MM.1S (cell line): ENCODE results near the gene TM4SF5.

ENCODE experiments used
- DNase-seq: peaks from one replicate; pipeline ENCODE4 v3.0.0-alpha.2; 2015
- H2AFZ ChIP-seq: fragments of 300-600 bp; sonication (generic); 2 replicates; pipeline ENCODE4 v1.6.0; 2016; ENCODE audit warnings: antibody characterized with exemption, low read length
- H3F3A ChIP-seq: fragments of 300-600 bp; sonication (generic); 2 replicates; pipeline ENCODE4 v1.6.1; 2016; ENCODE audit warnings: mild to moderate bottlenecking, antibody characterized with exemption, low read length, moderate library complexity, mixed read lengths; ENCODE audit not compliant: insufficient read depth
- H3K27ac ChIP-seq: fragments of 300-600 bp; sonication (generic); 2 replicates; pipeline ENCODE4 v1.5.1; 2016; ENCODE audit warnings: mild to moderate bottlenecking, low read length
- H3K27me3 ChIP-seq: fragments of 300-600 bp; sonication (generic); replicated peaks from 2 replicates; pipeline ENCODE4 v1.6.0; 2016; ENCODE audit warnings: low read length; ENCODE audit not compliant: insufficient read depth
- H3K36me3 ChIP-seq: fragments of 300-600 bp; sonication (generic); replicated peaks from 2 replicates; pipeline ENCODE4 v1.6.1; 2016; ENCODE audit warnings: mild to moderate bottlenecking, low read length, mixed read lengths; ENCODE audit not compliant: insufficient read depth
- H3K4me1 ChIP-seq: fragments of 300-600 bp; sonication (generic); 2 replicates; pipeline ENCODE4 v1.6.1; 2016; ENCODE audit warnings: low read length, mixed read lengths
- H3K4me2 ChIP-seq: fragments of 300-600 bp; sonication (generic); 2 replicates; pipeline ENCODE4 v1.6.0; 2016; ENCODE audit warnings: low read depth, low read length
- H3K4me3 ChIP-seq: fragments of 300-600 bp; sonication (generic); 2 replicates; pipeline ENCODE4 v1.5.1; 2016; ENCODE audit warnings: low read length, mixed read lengths
- H3K79me2 ChIP-seq: fragments of 300-600 bp; sonication (generic); 2 replicates; pipeline ENCODE4 v1.6.1; 2016; ENCODE audit warnings: mixed run types, low read length, mixed read lengths
- H3K9ac ChIP-seq: fragments of 300-600 bp; sonication (generic); 2 replicates; pipeline ENCODE4 v1.6.1; 2016; ENCODE audit warnings: low read length, mixed read lengths
- H3K9me2 ChIP-seq: fragments of 300-600 bp; sonication (generic); replicated peaks from 2 replicates; pipeline ENCODE4 v1.6.1; 2016; ENCODE audit warnings: mild to moderate bottlenecking, low read length, mixed read lengths; ENCODE audit not compliant: insufficient read depth
- H3K9me3 ChIP-seq: fragments of 300-600 bp; sonication (generic); replicated peaks from 2 replicates; pipeline ENCODE4 v1.6.1; 2016; ENCODE audit warnings: mild to moderate bottlenecking, low read length, mixed read lengths; ENCODE audit not compliant: insufficient read depth
- H4K20me1 ChIP-seq: fragments of 300-600 bp; sonication (generic); 2 replicates; pipeline ENCODE4 v1.6.1; 2016; ENCODE audit warnings: mild to moderate bottlenecking, low read length, moderate library complexity, mixed read lengths; ENCODE audit not compliant: insufficient read depth
- EZH2 ChIP-seq: fragments of 300-600 bp; sonication (generic); optimal IDR thresholded peaks from 2 replicates; pipeline ENCODE3; 2017; ENCODE audit warnings: low read depth, mild to moderate bottlenecking, antibody characterized with exemption, low read length, mixed read lengths
- EZH2phosphoT487 ChIP-seq: fragments of 300-600 bp; sonication (generic); IDR thresholded peaks from 2 replicates; pipeline ENCODE4 v1.6.1; 2018; ENCODE audit warnings: antibody characterized with exemption, low read length
- TF ChIP-seq, protein P1 (sequence below): fragments of 300-600 bp; sonication (generic); IDR thresholded peaks from 2 replicates; pipeline ENCODE4 v1.5.1; 2016; ENCODE audit warnings: antibody characterized with exemption, low read length, mixed read lengths

TM4SF5 gene

DNA sequence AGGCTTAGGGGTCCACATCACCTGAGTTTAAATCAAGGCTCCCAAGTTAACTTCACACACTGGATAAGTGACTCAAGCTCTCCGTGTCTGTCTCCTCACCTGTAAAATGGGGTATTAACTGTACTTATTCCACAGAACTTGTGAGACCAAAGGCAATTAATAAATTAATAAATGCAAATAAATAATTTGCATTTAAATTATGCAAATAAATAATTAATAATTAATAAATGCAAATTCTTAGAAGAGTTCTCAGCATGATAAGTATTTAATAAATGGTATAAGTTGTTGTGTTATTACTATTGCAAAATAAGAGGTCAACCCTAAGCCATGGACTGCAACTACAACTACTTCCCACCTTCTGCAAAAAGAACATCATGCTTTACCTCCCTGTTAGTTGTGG lies 18.3 kb upstream of the TM4SF5 start:
- Histone ChIP-seq H3K4me3 (no peak overlapping the region), H3K4me1 (peaks cover 6% of the 10 kb centered on the region; the same call in 1 of the 2 replicates), H3K9ac (no peak overlapping the region), H2AFZ (no peak overlapping the region), H3K9me3 (no peaks in the 10 kb centered on the region), H3K27me3 (peaks cover 9% of the 10 kb centered on the region), H3K79me2 (no peaks in the 10 kb centered on the region), H4K20me1 (no peaks in the 10 kb centered on the region), H3K9me2 (no peaks in the 10 kb centered on the region), H3F3A (0 out of 2 replicates have a peak, but pooled peaks cover 3% of the 10 kb centered on the region), H3K36me3 (no peaks in the 10 kb centered on the region), H3K4me2 (no peak overlapping the region), H3K27ac (no peak overlapping the region)
- TF ChIP-seq EZH2phosphoT487 (no peak), EZH2 (no peak)
- TF ChIP-seq, protein P1, sequence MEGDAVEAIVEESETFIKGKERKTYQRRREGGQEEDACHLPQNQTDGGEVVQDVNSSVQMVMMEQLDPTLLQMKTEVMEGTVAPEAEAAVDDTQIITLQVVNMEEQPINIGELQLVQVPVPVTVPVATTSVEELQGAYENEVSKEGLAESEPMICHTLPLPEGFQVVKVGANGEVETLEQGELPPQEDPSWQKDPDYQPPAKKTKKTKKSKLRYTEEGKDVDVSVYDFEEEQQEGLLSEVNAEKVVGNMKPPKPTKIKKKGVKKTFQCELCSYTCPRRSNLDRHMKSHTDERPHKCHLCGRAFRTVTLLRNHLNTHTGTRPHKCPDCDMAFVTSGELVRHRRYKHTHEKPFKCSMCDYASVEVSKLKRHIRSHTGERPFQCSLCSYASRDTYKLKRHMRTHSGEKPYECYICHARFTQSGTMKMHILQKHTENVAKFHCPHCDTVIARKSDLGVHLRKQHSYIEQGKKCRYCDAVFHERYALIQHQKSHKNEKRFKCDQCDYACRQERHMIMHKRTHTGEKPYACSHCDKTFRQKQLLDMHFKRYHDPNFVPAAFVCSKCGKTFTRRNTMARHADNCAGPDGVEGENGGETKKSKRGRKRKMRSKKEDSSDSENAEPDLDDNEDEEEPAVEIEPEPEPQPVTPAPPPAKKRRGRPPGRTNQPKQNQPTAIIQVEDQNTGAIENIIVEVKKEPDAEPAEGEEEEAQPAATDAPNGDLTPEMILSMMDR = no peak
- DNase-seq = no peak

- no peaks in the 10 kb centered on the region for H3K27me3 ChIP-seq
- H3K9me3 ChIP-seq = no peaks in the 10 kb centered on the region
- DNase-seq = no peak
- no peaks in the 10 kb centered on the region for H3F3A ChIP-seq
- no peak overlapping the region for H2AFZ ChIP-seq
- no peaks in the 10 kb centered on the region for H3K36me3 ChIP-seq
- no peaks in the 10 kb centered on the region for H3K9me2 ChIP-seq
- H4K20me1 ChIP-seq = no peaks in the 10 kb centered on the region
- no peak overlapping the region for H3K4me3 ChIP-seq
- no peak overlapping the region for H3K27ac ChIP-seq
- H3K9ac ChIP-seq = no peak overlapping the region
- H3K4me2 ChIP-seq = no peak overlapping the region
- TF ChIP-seq EZH2 (no peak), EZH2phosphoT487 (no peak)
- TF ChIP-seq, protein P1 = no peak
- no peaks in the 10 kb centered on the region for H3K4me1 ChIP-seq
- H3K79me2 ChIP-seq = no peaks in the 10 kb centered on the region
Measured at GRCh38 chr17:4759776-4760236, 11.9 kb upstream of the TM4SF5 start.

- H3F3A ChIP-seq = no peaks in the 10 kb centered on the region
- no peaks in the 10 kb centered on the region for H3K9me3 ChIP-seq
- H3K4me1 ChIP-seq = no peaks in the 10 kb centered on the region
- no peak for DNase-seq
- H3K27me3 ChIP-seq = no peaks in the 10 kb centered on the region
- TF ChIP-seq, protein P1 = no peak
- no peak for TF ChIP-seq EZH2phosphoT487
- no peak for TF ChIP-seq EZH2
- no peak overlapping the region for H3K9ac ChIP-seq
- H3K36me3 ChIP-seq = no peaks in the 10 kb centered on the region
- no peaks in the 10 kb centered on the region for H4K20me1 ChIP-seq
- no peak overlapping the region for H2AFZ ChIP-seq
- H3K79me2 ChIP-seq = no peaks in the 10 kb centered on the region
- H3K9me2 ChIP-seq = no peaks in the 10 kb centered on the region
- H3K4me3 ChIP-seq = no peak overlapping the region
- H3K27ac ChIP-seq = no peak overlapping the region
- H3K4me2 ChIP-seq = no peak overlapping the region
Measured at GRCh38 chr17:4764595-4764994, 7.1 kb upstream of the TM4SF5 start.

DNA sequence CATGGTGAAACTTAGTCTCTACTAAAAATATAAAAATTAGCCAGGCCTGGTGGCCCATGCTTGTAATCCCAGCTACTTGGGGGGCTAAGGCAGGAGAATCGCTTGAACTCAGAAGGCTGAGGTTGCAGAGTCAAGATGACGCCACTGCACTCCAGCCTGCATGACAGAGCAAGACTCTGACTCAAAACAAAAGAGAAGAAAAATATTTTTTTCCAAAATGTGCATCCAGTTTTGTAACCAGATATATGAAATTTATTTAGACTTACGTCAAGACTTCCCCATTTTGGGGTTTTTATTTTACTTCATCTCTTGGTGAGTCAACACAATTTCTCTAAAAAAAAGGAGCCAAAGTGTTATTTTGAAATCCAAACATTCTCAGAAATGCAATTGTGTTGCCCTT lies 5.5 kb upstream of the TM4SF5 start:
- no peaks in the 10 kb centered on the region for H3K36me3 ChIP-seq
- H3K27me3 ChIP-seq = no peaks in the 10 kb centered on the region
- H3K4me2 ChIP-seq = no peak overlapping the region
- no peaks in the 10 kb centered on the region for H3F3A ChIP-seq
- TF ChIP-seq, protein P1 = no peak
- no peak overlapping the region for H2AFZ ChIP-seq
- H3K9ac ChIP-seq = no peak overlapping the region
- H3K79me2 ChIP-seq = no peaks in the 10 kb centered on the region
- DNase-seq = no peak
- no peaks in the 10 kb centered on the region for H3K9me3 ChIP-seq
- H3K4me3 ChIP-seq = no peak overlapping the region
- H3K27ac ChIP-seq = no peak overlapping the region
- H3K4me1 ChIP-seq = no peaks in the 10 kb centered on the region
- no peaks in the 10 kb centered on the region for H4K20me1 ChIP-seq
- no peaks in the 10 kb centered on the region for H3K9me2 ChIP-seq
